ENCODE data around the gene SERINC5.

Gene SERINC5

DNA sequence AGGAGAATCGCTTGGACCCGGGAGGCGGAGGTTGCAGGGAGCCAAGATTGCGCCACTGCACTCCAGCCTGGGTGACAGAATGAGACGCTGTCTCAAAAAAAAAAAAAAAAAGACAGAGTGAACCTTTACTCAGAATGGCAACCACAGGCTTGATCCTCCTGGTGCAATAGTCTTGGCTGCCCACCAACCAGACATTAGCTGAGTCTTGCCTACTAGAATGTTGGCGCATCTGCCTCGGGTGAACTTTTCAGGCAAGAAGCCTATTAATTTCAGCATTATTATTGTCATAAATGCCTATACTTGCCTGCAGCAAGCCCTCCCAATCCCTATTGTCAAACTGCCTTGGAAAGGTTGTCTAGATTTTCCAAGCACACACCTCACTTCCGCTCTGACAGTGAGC, 4.2 kb downstream of the SERINC5 start:
- DNase-seq = no peak

DNA sequence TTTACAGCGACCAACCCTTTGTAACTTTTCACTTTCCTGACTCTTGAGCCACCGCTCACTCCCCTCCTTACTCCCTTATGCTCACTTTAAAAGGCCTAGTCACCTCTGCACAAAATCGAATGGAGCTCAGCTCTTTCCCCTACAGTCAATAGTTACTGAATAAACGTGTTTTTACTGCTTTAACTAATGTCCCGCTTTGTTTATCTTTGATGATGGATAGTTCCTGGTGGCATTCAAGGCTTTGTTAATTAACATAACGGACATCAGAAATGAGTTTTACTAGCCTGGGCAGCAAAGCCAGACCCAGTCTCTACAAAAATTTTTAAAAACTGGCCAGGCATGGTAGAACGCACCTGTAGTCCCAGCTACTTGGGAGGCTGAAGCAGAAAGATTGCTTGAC, 5.0 kb downstream of the SERINC5 start:
- no peak for DNase-seq

DNA sequence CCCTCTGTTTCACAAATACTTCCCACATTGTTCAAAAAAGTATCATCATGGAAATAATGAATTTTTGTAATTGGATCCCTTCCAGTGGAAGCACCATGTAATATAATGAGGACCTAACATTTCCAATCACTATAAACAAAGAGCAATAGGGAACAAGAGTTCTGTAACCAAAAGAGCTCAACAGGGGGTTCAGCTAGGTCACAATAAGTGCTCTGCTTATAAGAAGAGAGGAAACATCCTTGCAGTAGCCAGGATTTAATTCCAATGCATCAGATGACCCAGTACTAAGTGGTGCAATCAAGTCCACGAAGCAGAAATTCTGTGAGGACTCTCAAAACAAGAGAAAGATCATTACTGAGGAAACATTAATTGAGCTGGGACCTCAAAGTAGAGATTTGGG, 5.9 kb downstream of the SERINC5 start:
- no peak for DNase-seq

DNA sequence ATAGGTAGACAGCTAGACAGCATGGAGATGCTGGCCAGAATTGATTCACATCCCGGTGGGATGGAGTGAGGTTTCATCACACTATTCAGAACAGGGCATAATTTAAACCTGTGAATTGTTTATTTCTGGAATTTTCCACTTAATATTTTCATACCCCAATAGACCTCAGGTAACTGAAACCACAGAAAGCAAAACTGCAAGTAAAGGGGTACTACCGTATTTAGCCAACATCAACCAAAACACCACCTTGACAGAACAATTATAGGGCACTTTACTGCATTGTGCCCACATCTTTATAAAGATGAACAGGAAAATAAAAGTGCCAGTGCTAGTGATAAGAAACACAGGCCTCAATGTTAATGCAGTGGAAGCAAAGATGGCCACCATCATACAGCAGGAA, 7.5 kb downstream of the SERINC5 start:
- DNase-seq = no peak

DNA sequence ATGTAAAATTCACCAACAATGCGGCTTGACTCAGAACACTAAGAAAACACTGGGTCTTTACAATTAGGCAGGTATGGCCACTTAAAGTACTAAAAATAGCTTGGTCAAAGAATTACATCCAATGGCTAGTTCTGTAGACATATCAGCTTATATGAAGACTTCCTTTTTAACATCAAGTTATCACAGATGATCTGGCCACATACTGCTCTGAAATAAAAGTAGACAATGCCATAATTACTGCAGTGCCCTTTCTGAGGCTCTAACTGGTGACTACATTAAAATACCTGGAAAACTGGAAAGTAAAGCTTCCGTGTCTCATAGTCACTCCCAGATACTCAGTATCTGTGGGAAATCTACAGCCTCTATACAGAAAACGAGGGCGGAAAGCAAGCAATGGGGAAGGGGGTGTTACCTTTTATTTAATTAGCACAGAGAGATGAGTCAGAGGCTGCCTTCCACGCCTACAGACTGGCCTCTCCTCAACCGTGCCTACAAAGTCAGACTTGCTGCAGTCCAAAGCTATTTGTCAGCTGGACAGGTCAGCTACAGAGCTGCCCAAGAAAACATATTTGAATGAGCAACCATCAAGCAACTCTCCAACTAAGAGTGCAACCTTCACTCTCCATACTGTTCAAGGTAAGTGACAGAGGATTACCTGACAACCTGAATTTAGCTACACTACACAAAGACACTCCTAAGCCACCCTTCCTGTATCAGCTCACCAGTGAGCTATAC, 8.7 kb downstream of the SERINC5 start:
- DNase-seq = no peak

DNA sequence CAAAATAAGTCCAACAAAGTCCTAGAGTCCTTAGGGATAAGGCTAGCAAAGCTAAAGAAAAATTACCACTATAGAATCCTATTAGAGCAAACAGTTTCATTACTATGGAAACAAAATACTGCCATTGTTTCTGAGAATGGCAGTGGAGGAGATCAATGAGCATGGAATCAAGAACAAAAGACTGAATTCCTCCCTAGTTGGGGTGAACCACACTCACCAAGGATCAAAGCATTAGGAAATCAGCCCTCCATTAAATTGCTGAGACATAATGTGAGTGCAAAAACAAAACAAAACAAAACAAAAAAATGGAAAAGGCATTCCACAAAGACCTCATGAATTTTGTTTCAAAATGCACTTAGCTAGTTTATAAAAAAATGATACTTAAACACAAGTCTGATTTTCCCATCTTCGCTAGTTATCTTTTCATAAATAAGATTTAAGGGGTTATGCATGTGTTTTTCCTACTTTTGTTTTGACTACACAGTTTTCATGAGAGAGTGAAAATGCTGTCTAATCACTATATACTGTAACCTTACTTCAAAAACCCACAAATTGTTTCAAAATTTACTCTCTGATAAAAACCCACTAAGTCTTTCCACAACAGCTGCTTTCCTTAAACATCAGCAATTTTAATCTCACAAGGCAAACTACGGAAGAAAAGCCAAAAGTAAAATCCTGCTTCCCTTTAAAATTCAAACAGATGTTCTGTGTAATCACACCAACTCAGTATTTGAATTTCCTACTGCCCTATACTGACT, 9.7 kb downstream of the SERINC5 start:
- no peak for DNase-seq

DNA sequence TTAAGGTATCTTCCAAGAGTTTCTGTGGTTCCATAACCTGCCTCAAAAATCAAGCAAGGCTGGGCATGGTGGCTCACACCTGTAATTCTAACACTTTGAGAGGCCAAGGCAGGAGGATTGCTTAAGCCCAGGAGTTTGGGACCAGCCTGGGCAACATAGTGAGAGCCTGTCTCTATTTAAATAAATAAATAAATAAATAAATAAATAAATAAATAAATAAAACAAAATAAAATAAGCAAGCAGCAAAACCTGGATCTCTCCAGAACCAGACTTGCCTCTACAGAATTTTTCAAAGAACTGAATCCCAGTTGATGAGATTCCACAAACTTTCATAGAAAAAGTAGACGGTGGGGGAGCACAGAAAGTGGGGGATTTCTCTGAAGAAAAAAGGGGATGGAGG, 12.3 kb downstream of the SERINC5 start:
- no peak for DNase-seq

DNA sequence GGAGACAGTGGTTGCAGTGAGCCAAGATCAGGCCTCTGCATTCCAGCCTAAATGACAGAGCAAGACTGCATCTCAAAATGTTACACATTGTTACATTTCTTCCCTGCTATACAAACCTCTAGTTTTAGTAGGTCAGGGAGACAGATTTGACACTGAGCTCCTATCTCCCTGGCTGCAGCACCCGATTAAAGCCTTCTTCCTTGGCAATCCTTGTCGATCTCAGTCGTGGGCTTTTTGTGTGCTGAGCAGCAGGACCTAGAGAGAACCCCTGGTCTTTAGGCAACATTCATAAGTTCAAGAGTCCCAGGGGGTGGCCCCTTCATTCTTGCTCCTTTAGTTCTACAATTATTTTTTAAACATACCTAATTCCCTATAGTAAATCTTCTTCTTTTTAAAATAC, 13.0 kb downstream of the SERINC5 start:
- DNase-seq = no peak

DNA sequence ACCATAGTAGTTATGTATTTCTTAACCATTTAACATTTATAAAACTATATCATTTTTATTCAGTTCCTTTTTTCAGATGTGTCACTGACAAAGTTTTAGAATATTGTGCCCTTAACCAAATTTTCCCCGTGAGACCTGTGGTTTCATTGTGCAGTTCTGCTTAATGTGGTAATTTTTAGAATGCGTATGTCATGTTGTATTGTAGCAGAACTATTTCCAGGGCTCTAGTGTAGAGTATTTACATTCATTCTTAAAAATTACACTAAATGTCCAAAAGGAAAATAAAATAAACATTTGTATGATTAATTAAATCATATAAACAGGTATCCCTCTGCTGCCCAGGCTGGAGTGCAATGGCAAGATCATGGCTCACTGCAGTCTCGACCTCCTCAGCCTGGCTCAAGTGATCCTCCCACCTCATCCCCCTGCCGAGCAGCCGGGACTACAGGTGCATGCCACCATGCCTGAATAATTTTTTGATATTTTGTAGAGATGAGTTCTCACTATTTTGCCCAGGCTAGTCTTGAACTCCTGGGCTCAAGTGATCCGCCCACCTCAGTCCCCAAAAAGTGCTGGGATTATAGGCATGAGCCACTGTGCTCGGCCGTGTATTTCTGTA, 15.4 kb downstream of the SERINC5 start:
- DNase-seq = no peak

DNA sequence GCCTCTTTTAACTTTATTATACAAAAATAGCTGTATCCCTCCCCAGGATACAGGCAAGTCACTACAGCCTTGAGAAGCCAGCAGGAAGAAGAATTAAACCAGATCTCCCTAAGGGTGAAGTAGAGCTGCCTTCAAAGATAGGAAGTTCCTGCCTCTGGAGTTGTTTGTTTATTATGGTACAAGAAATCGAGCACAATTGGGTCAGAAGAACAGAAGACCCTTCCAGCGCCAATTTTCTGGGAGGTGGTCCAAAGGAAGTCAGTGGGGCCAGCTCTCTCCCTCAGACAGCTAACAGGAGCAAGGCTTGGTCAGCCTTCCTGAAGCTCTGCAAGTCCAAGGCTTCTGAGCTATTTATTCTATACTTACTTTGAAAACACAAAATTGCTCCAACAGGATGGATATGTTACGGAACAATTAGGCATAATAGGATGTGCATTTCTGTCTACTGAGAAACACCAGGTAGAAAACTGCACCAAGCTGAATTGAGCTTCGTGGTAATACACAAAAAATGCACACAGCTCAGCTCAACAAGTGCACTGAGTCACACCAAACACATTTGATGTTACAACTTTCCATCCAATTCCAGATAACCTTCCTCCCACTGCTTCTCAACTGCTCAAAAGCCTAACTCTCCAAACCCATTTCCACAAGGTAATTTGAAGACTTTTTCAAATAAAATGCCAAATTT, 16.0 kb downstream of the SERINC5 start:
- DNase-seq = no peak

DNA sequence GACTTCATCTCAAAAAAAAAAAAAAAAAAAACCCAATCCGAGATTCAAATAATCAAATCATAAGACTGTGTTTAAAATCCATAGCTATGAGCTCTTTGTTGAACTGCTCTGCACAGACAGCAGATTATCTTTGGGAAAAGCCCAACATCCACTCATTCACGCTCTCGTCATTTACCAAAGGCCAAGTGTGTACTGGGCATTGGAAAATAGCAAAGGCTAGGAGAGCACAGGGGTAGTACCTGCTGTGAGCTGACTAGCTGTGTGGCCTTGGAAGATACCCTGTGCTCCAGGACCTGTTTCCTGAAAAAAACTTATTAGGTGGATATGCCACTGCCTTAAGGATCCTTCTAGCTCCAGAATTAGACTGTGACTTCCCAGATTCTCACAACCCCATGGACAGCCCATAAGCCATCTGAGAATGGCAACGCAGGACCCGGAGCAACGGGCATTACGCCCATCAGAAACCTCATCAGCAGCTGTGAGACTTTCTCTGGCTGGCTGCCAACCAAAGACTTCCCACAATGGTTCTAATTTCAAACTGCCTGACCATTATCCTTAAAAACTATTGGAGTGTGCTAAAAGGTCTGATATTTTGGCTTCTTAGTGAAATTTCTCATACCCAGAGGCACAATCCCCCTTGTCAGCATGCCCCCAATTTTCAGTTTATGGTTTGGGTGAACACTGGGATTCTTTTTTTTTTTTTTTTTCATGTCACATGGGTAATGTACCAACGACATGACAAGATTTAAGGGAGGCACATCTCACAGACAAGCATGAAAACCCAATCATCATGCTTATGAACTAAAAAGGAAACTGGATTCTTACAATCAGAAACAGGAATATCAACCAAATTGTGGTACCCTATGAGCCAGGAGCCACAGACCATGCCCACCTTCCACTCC, 16.8 kb downstream of the SERINC5 start:
- no peak for DNase-seq

DNA sequence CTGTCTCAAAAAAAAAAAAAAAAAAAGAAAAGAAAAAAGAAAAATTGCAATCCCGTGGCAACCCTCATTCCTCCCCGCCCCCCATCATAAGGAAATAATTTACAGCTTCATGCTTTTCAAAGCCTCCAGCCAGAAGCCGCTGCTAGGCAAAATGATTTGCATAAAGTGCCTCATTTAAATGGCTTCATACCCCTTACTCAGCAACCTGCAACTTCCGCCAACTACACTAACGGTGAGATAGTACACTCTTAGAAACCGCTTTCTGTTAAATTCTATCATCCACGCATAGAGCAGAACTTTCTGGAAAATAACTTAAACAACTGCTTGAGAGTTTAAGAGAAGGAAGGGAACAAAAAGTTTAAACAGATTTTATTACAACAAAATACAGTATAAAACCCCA, 17.8 kb downstream of the SERINC5 start:
- no peak for DNase-seq

DNA sequence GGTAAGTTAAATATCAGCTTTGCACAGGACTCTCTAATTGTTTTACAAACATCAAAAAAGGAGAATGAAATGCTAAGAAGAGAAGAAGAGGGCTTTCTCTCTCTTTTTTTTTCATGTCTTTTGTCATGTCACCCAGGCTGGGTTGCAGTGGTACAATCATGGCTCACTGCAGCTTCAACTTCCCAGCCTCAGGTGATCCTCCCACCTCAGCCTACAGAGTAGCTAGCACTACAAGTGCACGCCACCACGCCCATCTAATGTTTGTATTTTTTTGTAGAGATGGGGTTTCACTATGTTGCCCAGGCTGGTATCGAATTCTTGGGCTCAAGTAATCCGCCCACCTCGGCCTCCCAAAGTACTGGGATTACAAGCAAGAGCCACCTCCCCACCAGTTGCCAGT, 18.6 kb downstream of the SERINC5 start:
- DNase-seq = no peak

DNA sequence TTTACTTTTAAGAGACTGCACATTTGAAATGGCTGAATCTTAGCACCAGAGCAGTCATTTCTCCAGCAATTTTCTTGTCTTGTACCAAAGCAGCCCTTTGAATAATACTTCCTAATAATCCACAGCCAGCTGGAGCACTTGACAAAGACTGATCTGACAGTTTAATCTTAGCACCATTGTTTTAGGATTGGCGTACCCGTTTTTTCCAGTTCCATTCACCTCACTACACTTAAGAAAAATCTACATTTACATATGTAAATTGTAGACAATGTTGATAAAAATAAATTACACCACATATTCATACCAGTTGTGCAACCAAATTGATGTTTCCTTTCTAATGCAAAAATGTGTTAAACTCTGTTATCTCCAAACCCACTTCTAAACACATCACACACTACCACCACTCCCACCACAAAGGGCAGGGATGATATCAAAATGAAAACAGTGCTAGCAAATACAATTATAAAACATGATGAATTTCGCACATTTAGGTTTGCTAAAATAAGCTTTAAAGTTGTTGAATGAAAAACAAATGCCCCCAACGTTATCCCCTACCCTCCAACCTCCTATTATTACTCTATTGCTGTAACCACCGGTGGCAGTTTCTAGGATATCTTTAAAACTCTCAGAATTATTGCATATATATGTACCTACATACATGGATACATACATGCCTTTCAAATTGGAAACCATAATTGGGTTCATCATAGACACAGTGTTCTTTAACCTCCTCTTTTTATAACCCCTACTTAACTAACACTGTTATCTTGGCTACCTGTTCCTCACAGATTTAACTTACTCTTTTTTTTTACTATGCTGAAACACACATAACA, 21.5 kb downstream of the SERINC5 start:
- no peak for DNase-seq

DNA sequence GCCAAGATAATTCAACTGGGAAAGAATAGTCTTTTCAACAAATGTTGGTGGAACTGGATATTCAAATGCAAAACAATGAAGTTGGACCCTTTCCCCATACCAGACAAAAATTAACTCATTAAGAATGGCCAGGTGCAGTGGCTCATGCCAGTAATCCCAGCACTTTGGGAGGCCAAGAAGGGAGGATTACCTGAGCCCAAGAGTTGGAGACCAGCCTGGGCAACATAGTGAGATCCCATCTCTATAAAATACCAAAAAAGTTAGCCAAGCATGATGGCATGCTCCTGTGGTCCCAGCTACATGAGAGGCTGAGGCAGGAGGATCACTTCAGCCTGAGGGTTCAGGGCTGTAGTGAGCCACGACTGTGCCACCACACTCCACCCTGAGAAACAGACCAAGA, 24.2 kb downstream of the SERINC5 start:
- DNase-seq = no peak

DNA sequence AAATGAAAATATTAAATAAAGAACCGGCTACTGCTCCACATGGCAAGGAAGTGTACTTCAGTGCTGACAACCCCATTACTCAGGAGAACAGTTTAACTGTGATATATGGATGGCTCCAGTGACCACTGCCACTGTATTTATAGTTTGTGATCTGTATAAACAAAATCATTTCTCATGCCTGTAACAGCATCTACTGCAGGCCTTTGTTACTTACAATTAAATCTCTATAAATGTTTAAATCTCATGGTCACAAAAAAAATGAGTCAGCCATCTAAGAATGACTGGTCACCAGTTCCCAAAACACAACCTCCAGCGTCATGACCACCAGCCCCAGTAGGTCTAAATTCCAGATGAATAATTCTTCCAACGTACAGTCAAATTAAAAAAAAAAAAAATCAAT, 24.6 kb downstream of the SERINC5 start:
- DNase-seq = no peak

DNA sequence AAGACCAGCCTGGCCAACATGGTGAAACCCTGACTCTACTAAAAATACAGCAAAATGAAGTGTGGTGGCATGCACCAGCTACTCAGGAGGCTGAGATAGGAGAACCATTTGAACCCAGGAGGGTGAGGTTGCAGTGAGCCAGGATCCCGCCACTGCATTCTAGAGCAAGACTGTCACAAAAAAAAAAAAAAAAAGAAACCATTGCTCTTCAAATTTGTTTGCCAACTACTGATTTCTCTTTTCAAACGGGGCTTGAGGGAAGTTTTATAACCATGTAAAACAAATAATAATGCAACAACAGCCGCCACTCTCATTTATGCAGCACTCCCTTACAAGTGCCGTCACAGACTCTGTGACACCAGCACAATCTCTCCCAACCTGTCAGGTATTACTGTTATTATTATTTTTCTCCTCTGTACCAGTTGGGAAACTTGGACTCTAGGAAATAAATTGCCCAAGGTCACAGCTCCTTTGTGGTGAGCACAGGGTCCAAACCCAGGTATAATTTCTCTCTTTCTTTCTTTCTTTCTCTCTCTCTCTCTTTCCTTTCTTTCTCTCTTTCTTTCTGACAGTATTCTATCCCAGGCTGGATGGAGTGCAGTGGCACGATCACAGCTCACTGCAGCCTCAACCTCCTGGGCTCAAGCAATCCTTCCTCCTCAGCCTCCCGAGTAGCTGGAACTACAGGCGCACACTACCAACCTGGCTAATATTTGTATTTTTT, 25.4 kb downstream of the SERINC5 start:
- no peak for DNase-seq

DNA sequence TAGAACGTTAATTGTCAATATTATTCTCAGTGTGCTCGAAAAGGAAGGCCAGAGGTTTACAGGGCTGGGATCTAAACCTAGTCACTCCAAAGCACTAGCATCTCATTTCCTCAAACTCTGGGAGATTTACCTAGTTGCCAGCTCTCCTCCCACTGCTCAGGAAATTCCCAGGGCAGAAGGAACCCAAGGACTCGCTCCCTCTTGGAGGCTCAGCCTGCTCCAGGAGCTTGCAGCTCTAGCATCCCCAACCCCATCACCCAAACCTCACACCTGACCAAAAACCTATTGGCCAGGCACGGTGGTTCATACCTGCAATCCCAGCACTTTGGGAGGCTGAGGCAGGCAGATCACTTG, 26.0 kb downstream of the SERINC5 start:
- DNase-seq = no peak

DNA sequence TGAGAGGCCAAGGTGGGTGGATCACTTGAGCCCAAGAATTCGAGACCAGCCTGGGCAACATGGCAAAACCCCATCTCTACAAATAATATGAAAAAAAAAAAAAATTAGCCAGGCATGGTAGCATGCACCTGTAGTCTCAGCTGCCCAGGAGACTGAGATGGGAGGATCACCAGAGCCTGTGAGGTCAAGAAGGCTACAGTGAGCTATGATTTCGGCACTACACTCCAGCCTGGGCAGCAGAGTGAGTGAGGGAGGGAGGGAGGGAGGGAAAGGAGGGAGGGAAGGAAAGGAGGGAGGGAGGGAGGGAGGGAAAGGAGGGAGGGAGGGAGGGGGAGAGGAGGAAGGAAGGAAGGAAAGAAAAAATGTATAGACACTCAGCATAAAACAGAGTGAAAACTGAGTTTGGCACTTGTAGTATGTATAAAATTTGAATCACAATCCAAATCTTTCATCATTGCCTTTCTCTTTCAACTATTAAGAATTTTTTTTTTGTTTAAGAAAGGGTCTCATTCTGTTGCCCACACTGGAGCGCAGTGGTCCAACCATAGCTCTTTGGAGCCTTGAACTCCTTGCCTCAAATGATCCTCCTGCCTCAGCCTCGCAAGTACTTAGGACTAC, 27.8 kb downstream of the SERINC5 start:
- DNase-seq = no peak

DNA sequence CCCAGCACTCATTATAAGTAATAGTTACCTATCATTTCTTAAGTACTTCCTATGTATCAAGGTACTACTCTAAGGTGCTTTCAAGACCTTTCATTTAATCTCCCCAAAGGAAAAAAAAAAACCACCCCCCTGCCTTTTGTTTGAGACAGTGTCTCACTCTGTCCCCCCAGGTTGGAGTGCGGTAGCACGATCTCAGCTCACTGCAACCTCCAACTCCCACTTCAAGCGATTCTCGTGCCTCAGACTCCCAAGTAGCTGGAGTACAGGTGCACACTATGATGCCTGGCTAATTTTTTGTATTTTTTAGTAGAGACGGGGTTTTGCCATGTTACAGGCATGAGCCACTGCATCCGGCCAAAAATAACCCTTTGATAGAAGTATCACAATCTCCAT, 29.9 kb downstream of the SERINC5 start:
- no peak for DNase-seq
